GM12878 (cell line): ENCODE measurements around the gene EOLA1. TPM values are rescaled to one million over a fixed set of nuclear protein-coding genes. Genes with fewer than 3 reads are reported as not detected.

Experiments
- ATAC-seq: fragments of 200-7000 bp; cut with Tn5 transposase; 3 replicates; pipeline ENCODE4 v1.9.1; 2020; ENCODE audit warnings: mild to moderate bottlenecking, moderate library complexity
- BruUV-seq: library from RNA; stranded (reverse); fragments of 400-500 nt; replicated peaks from 2 replicates; lab custom pipeline; 2021; lab: Mats Ljungman, UMichigan
- CTCF ChIA-PET: fragments of 300-600 bp; sonication (Branson Sonifier 250); formaldehyde crosslinking; extraction: SDS; loops from one replicate; lab custom pipeline; 2021; ENCODE audit warnings: inconsistent platforms; lab: Yijun Ruan, JAX
- POLR2A ChIA-PET: fragments of 350-600 bp; formaldehyde crosslinking; extraction: SDS; loops from one replicate; lab custom pipeline; 2021; ENCODE audit warnings: inconsistent platforms; lab: Charles Lee
- RAD21 ChIA-PET: fragments of 300-600 bp; sonication (Branson Sonifier 250); formaldehyde crosslinking; loops from one replicate; lab custom pipeline; 2023; ENCODE audit warnings: antibody characterized with exemption; ENCODE audit not compliant: unreplicated experiment; lab: Charles Lee
- SMC1A ChIA-PET: fragments of 300-600 bp; sonication (Branson Sonifier 250); formaldehyde crosslinking; loops from one replicate; lab custom pipeline; 2023; ENCODE audit not compliant: unreplicated experiment, uncharacterized antibody; lab: Charles Lee
- DNase-seq: peaks from one replicate; pipeline ENCODE4 v3.0.0-alpha.2; 2011; ENCODE audit warnings: low read depth, low spot score
- FAIRE-seq: peaks from 3 replicates; lab custom pipeline; 2011; peaks lifted over from hg19 to GRCh38; lab: Jason Lieb, UNC
- H2AFZ ChIP-seq: 2 replicates; pipeline ENCODE4 v1.6.0; 2011; ENCODE audit warnings: low read depth, low read length, control low read depth; ENCODE audit not compliant: control insufficient read depth
- H3K27ac ChIP-seq: 2 replicates; pipeline ENCODE4 v1.5.1; 2011; ENCODE audit warnings: control low read depth; ENCODE audit not compliant: control insufficient read depth, insufficient read depth
- H3K27me3 ChIP-seq, 2 experiments: replicated peaks in 1 of 2; 2 replicates each; pipeline versions ENCODE4 v1.6.0 to v1.6.1; 2011; ENCODE audit warnings: low read length in 1 of 2; ENCODE audit not compliant: control insufficient read depth in 2 of 2, insufficient read depth in 2 of 2
- H3K36me3 ChIP-seq, 2 experiments: 2 replicates each; pipeline ENCODE4 v1.5.1; 2011; ENCODE audit warnings: low read length in 1 of 2; ENCODE audit not compliant: control insufficient read depth in 2 of 2, insufficient read depth in 2 of 2
- H3K4me1 ChIP-seq: 2 replicates; pipeline ENCODE4 v1.6.1; 2011; ENCODE audit warnings: mild to moderate bottlenecking, low read length, moderate library complexity, mixed read lengths; ENCODE audit not compliant: control insufficient read depth, insufficient read depth
- H3K4me2 ChIP-seq: 2 replicates; pipeline ENCODE4 v1.6.0; 2011; ENCODE audit warnings: control low read depth; ENCODE audit not compliant: control insufficient read depth, insufficient read depth
- H3K4me3 ChIP-seq: fragments of 200-600 bp; sonication (generic); 2 replicates; pipeline ENCODE4 v1.5.1; 2016
- H3K79me2 ChIP-seq: 2 replicates; pipeline ENCODE4 v1.6.0; 2011; ENCODE audit warnings: low read length; ENCODE audit not compliant: control insufficient read depth, insufficient read depth
- H3K9ac ChIP-seq: 2 replicates; pipeline ENCODE4 v1.8.0; 2011; ENCODE audit warnings: low read length, control low read depth, mixed read lengths; ENCODE audit not compliant: control insufficient read depth, insufficient read depth
- H3K9me3 ChIP-seq: replicated peaks from 3 replicates; pipeline ENCODE4 v1.5.1; 2011; ENCODE audit warnings: mild to moderate bottlenecking, low read length; ENCODE audit not compliant: control insufficient read depth, insufficient read depth
- H4K20me1 ChIP-seq: 2 replicates; pipeline ENCODE4 v1.6.0; 2011; ENCODE audit not compliant: control insufficient read depth, insufficient read depth
- CBFB ChIP-seq: IDR thresholded peaks from 2 replicates; pipeline ENCODE4 v1.6.1; 2016; ENCODE audit warnings: antibody characterized with exemption, low read depth
- NR2F1 ChIP-seq: fragments of 450-650 bp; conservative IDR thresholded peaks from 2 replicates; pipeline ENCODE4 v1.6.1; 2017; ENCODE audit warnings: mild to moderate bottlenecking
- POLR2A ChIP-seq: IDR thresholded peaks from 2 replicates; pipeline ENCODE4 v1.6.1; 2011; ENCODE audit warnings: low read depth, mild to moderate bottlenecking, low read length
- POLR2AphosphoS2 ChIP-seq: IDR thresholded peaks from 2 replicates; pipeline ENCODE4 v1.6.1; 2011; ENCODE audit warnings: low read depth, mild to moderate bottlenecking, low read length, improper control_type of control experiment, moderate library complexity
- SREBF1 ChIP-seq: IDR thresholded peaks from 2 replicates; pipeline ENCODE4 v1.6.1; 2012; ENCODE audit warnings: mild to moderate bottlenecking, low read length
- ZBED1 ChIP-seq: IDR thresholded peaks from 2 replicates; pipeline ENCODE4 v1.6.1; 2016; ENCODE audit warnings: borderline replicate concordance
- WGBS: methylation state at CpG from one replicate; pipeline ENCODE4 v1.1.6; 2016; ENCODE audit warnings: low lambda C conversion rate; ENCODE audit not compliant: insufficient replicate concordance, insufficient coverage; ENCODE audit errors: missing lambda C conversion rate; 5-methylcytosine and 5-hydroxymethylcytosine counted together
- in situ Hi-C: fragments of 300-500 bp; cut with MboI; formaldehyde crosslinking; loops from 9 replicates; pipeline ENCODE4 v1.14.3; 2018; ENCODE audit warnings: mixed read lengths
- intact Hi-C: fragments of 100-400 bp; cut with micrococcal nuclease; formaldehyde crosslinking; loops from one replicate; pipeline ENCODE4 v1.14.2; 2022; ENCODE audit not compliant: unreplicated experiment
- polyA plus RNA-seq, 11 experiments: library from polyadenylated mRNA; depleted of rRNA in 4 of 11; unstranded in 6 of 11; stranded (reverse) in 5 of 11; fragments of >200 nt; fragmentation: Nextera tagmentation in 4 of 11; fragmentation: Illumina TruSeq in 1 of 11; extraction: Ambion mirVana in 4 of 11; extraction: Trizol in 1 of 11; gene quantifications; 1 replicate in 1 of 11; 2 replicates in 10 of 11; pipeline versions ENCODE4 v1.2.1 to v1.2.3, GENCODE V29; 2011 to 2016; ENCODE audit warnings: inconsistent platforms in 2 of 11, missing spikeins in 2 of 11, low read depth in 1 of 11
- total RNA-seq, 4 experiments: library from RNA; depleted of rRNA in 3 of 4; stranded (reverse); fragments of >200 nt in 3 of 4; fragmentation: Illumina TruSeq in 1 of 4; extraction: Trizol in 1 of 4; gene quantifications; 2 replicates each; pipeline versions ENCODE4 v1.2.1 to v1.2.3, GENCODE V29; 2013 to 2021
- TF ChIP-seq, protein P1 (sequence below): fragments of 450-650 bp; IDR thresholded peaks from 2 replicates; pipeline ENCODE4 v1.6.1; 2017; ENCODE audit warnings: mild to moderate bottlenecking, moderate library complexity

Gene EOLA1
- total and polyA plus RNA-seq, 10 of the 15 experiments (the other 5 are each of a cell fraction or from before 2014, with no cell fraction given), result 9.2 to 42.3 (median 24.3) TPM

DNA sequence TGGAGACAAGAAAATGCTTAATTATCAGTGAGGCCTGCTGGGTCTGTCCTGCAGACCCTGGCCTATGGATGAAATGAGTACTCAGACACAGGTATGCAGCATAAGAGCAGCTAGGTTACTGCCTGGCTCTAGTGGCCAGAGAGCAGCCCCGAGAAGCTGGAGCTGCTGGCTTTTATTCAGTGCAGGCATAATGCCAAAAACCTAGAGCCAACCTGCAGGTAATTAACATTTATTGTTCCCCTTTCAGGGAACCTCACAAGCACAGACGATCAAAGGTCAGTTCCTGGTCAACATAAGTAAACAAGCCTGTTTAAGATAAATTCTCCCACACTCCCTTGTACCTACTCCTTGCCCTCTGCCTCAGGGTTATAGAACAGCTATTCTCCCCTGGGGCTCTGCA is 49.0 kb upstream of the EOLA1 start:
- ChIA-PET SMC1A (interaction anchor here (1.7 kb wide), 1 partner anchor 8 kb away, joined by 5 read pairs; no protein-coding TSS in a partner anchor), RAD21 (no interaction called here), POLR2A (no interaction called here), CTCF (no interaction called here)
- no peak overlapping the region for H3K4me2 ChIP-seq
- WGBS, result 20% methylated on average over 2 of the region's 2 CpGs
- no peaks in the 10 kb centered on the region for H3K79me2 ChIP-seq
- no peaks in the 10 kb centered on the region for H3K27me3 ChIP-seq
- no peak overlapping the region for H3K4me3 ChIP-seq
- H3K4me1 ChIP-seq, result no peaks in the 10 kb centered on the region
- no peak overlapping the region for H3K27ac ChIP-seq
- no peak for FAIRE-seq
- no peaks in the 10 kb centered on the region for H3K9me3 ChIP-seq
- no peak overlapping the region for H2AFZ ChIP-seq
- intact Hi-C loops (no loop called here), in situ Hi-C loops (no loop called here)
- no peak overlapping the region for H3K9ac ChIP-seq
- TF ChIP-seq CBFB (no peak), NR2F1 (0 out of 2 replicates have a peak, but pooled peaks have one; percentile 33), ZBED1 (no peak), POLR2AphosphoS2 (no peak), SREBF1 (no peak)
- DNase-seq, result no peak
- ATAC-seq, result no peak
- BruUV-seq, result no TSS peak
- H3K36me3 ChIP-seq, result peaks cover 8% of the 10 kb centered on the region in 2 experiments; a peak in 3 of 4 replicates
- no peaks in the 10 kb centered on the region for H4K20me1 ChIP-seq

GRCh38 chrX:149493567-149494562 is 46.9 kb upstream of the EOLA1 start:
- no peaks in the 10 kb centered on the region for H3K27me3 ChIP-seq
- no peaks in the 10 kb centered on the region for H3K79me2 ChIP-seq
- no peak overlapping the region for H3K27ac ChIP-seq
- H3K4me1 ChIP-seq, result no peaks in the 10 kb centered on the region
- no peaks in the 10 kb centered on the region for H3K9me3 ChIP-seq
- intact Hi-C loops (no loop called here), in situ Hi-C loops (no loop called here)
- TF ChIP-seq POLR2A, result peak; percentile 19; the same call in 1 of the 2 replicates
- TF ChIP-seq, protein P1, sequence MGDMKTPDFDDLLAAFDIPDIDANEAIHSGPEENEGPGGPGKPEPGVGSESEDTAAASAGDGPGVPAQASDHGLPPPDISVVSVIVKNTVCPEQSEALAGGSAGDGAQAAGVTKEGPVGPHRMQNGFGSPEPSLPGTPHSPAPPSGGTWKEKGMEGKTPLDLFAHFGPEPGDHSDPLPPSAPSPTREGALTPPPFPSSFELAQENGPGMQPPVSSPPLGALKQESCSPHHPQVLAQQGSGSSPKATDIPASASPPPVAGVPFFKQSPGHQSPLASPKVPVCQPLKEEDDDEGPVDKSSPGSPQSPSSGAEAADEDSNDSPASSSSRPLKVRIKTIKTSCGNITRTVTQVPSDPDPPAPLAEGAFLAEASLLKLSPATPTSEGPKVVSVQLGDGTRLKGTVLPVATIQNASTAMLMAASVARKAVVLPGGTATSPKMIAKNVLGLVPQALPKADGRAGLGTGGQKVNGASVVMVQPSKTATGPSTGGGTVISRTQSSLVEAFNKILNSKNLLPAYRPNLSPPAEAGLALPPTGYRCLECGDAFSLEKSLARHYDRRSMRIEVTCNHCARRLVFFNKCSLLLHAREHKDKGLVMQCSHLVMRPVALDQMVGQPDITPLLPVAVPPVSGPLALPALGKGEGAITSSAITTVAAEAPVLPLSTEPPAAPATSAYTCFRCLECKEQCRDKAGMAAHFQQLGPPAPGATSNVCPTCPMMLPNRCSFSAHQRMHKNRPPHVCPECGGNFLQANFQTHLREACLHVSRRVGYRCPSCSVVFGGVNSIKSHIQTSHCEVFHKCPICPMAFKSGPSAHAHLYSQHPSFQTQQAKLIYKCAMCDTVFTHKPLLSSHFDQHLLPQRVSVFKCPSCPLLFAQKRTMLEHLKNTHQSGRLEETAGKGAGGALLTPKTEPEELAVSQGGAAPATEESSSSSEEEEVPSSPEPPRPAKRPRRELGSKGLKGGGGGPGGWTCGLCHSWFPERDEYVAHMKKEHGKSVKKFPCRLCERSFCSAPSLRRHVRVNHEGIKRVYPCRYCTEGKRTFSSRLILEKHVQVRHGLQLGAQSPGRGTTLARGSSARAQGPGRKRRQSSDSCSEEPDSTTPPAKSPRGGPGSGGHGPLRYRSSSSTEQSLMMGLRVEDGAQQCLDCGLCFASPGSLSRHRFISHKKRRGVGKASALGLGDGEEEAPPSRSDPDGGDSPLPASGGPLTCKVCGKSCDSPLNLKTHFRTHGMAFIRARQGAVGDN, result no peak
- H3K9ac ChIP-seq, result no peak overlapping the region
- CTCF ChIA-PET, result interaction anchor here (0.6 kb wide), 1 partner anchor 9 kb away, joined by 3 read pairs; no protein-coding TSS in a partner anchor
- 51% methylated on average over 13 of the region's 13 CpGs for WGBS
- no TSS peak for BruUV-seq
- ATAC-seq, result peak; percentile 65
- no peak for DNase-seq
- POLR2A ChIA-PET, result interaction anchor here (0.8 kb wide), 1 partner anchor 10 kb away, joined by 3 read pairs; no protein-coding TSS in a partner anchor
- no peak for FAIRE-seq
- SMC1A ChIA-PET, result no interaction called here
- H2AFZ ChIP-seq, result no peak overlapping the region
- H3K36me3 ChIP-seq, result peaks cover 10 to 13% of the 10 kb centered on the region in 2 experiments; a peak in 3 of 4 replicates
- RAD21 ChIA-PET, result no interaction called here
- no peak overlapping the region for H3K4me3 ChIP-seq
- no peaks in the 10 kb centered on the region; the same call in 1 of the 2 replicates for H4K20me1 ChIP-seq
- no peak overlapping the region for H3K4me2 ChIP-seq
